OCI-LY3 (cell line): ENCODE results near the gene EMX2.

ENCODE experiments used
- H2AFZ ChIP-seq: fragments of 200-600, 300-600 bp; shearing (Covaris generic); 2 replicates; pipeline ENCODE4 v1.6.0; 2014; ENCODE audit warnings: antibody characterized with exemption, low read depth, low read length
- H3K27ac ChIP-seq: fragments of 200-600, 300-600 bp; sonication (generic); 2 replicates; pipeline ENCODE4 v1.5.1; 2014; ENCODE audit warnings: mild to moderate bottlenecking, low read length, moderate library complexity, mixed read lengths
- H3K27me3 ChIP-seq: fragments of 200-600, 300-600 bp; sonication (generic); 2 replicates; pipeline ENCODE4 v1.6.1; 2014; ENCODE audit warnings: low read depth, low read length, mixed read lengths
- H3K36me3 ChIP-seq: fragments of 200-600, 300-600 bp; sonication (generic); replicated peaks from 2 replicates; pipeline ENCODE3; 2014; ENCODE audit warnings: low read depth, low read length, mixed read lengths
- H3K4me1 ChIP-seq: fragments of 300-600, 200-600 bp; sonication (generic); 2 replicates; pipeline ENCODE4 v1.6.1; 2014; ENCODE audit warnings: low read length, mixed read lengths
- H3K4me2 ChIP-seq: fragments of 200-600, 300-600 bp; sonication (generic); 2 replicates; pipeline ENCODE4 v1.6.1; 2014; ENCODE audit warnings: low read length, mixed read lengths
- H3K4me3 ChIP-seq: fragments of 300-600, 200-600 bp; sonication (generic); 2 replicates; pipeline ENCODE4 v1.5.1; 2014; ENCODE audit warnings: antibody characterized with exemption, mild to moderate bottlenecking, low read length, moderate library complexity
- H3K79me2 ChIP-seq: fragments of 300-600, 200-600 bp; shearing (Covaris generic); 2 replicates; pipeline ENCODE4 v1.6.1; 2014; ENCODE audit warnings: mild to moderate bottlenecking, low read length, mixed read lengths
- H3K9ac ChIP-seq: fragments of 300-600, 200-600 bp; shearing (Covaris generic); 2 replicates; pipeline ENCODE4 v1.6.0; 2014; ENCODE audit warnings: mild to moderate bottlenecking, low read length, moderate library complexity
- H3K9me3 ChIP-seq: fragments of 200-600, 300-600 bp; shearing (Covaris generic); 2 replicates; pipeline ENCODE4 v1.6.1; 2014; ENCODE audit warnings: low read length, mixed read lengths; ENCODE audit not compliant: insufficient read depth
- H4K20me1 ChIP-seq: fragments of 200-600, 300-600 bp; sonication (generic); 2 replicates; pipeline ENCODE4 v1.6.1; 2016; ENCODE audit warnings: low read length, mixed read lengths; ENCODE audit not compliant: insufficient read depth
- CTCF ChIP-seq: fragments of 200-600, 300-600 bp; sonication (generic); IDR thresholded peaks from 2 replicates; pipeline ENCODE4 v1.5.1; 2014; ENCODE audit warnings: antibody characterized with exemption, low read length, low read depth
- EZH2phosphoT487 ChIP-seq: fragments of 200-600 bp; shearing (Covaris generic); IDR thresholded peaks from 2 replicates; pipeline ENCODE4 v1.6.1; 2018; ENCODE audit warnings: antibody characterized with exemption, mixed run types, low read depth

The EMX2 gene

GRCh38 chr10:117534321-117535297, 7.9 kb upstream of the EMX2 start:
- Histone ChIP-seq H3K4me3 (no peak overlapping the region), H3K9me3 (no peaks in the 10 kb centered on the region), H3K36me3 (no peaks in the 10 kb centered on the region), H4K20me1 (no peaks in the 10 kb centered on the region), H3K27me3 (no peaks in the 10 kb centered on the region), H2AFZ (no peak overlapping the region), H3K79me2 (no peaks in the 10 kb centered on the region), H3K27ac (no peak overlapping the region), H3K4me2 (no peak overlapping the region), H3K9ac (no peak overlapping the region), H3K4me1 (no peaks in the 10 kb centered on the region)
- TF ChIP-seq EZH2phosphoT487 (no peak), CTCF (no peak)

- no peak overlapping the region for H3K4me2 ChIP-seq
- H3K36me3 ChIP-seq = no peaks in the 10 kb centered on the region
- no peak for TF ChIP-seq CTCF
- no peak for TF ChIP-seq EZH2phosphoT487
- H4K20me1 ChIP-seq = no peaks in the 10 kb centered on the region
- H2AFZ ChIP-seq = no peak overlapping the region
- H3K27me3 ChIP-seq = no peaks in the 10 kb centered on the region
- H3K4me3 ChIP-seq = no peak overlapping the region
- no peaks in the 10 kb centered on the region for H3K4me1 ChIP-seq
- no peaks in the 10 kb centered on the region for H3K9me3 ChIP-seq
- no peak overlapping the region for H3K27ac ChIP-seq
- no peaks in the 10 kb centered on the region for H3K79me2 ChIP-seq
- no peak overlapping the region for H3K9ac ChIP-seq
These were observed 7.1 kb upstream of the EMX2 start for GRCh38 chr10:117535298-117536071.

GRCh38 chr10:117536072-117536865, 6.3 kb upstream of the EMX2 start:
- H3K4me1 ChIP-seq = no peaks in the 10 kb centered on the region
- no peak overlapping the region for H3K4me3 ChIP-seq
- no peaks in the 10 kb centered on the region for H3K36me3 ChIP-seq
- TF ChIP-seq CTCF (no peak), EZH2phosphoT487 (no peak)
- H3K27ac ChIP-seq = no peak overlapping the region
- H3K9me3 ChIP-seq = no peaks in the 10 kb centered on the region
- H2AFZ ChIP-seq = no peak overlapping the region
- H3K79me2 ChIP-seq = no peaks in the 10 kb centered on the region
- no peak overlapping the region for H3K4me2 ChIP-seq
- no peaks in the 10 kb centered on the region for H4K20me1 ChIP-seq
- H3K27me3 ChIP-seq = no peaks in the 10 kb centered on the region
- no peak overlapping the region for H3K9ac ChIP-seq
